Prostate gland (tissue), 1 donor: Measurements from ENCODE around the gene CUL1.
"Not testable (repeated sequence)": the region's sequence is repeated elsewhere in the genome, so short reads cannot be mapped to it uniquely, and the experiment has no call there.

Experiments used
- POLR2A ChIP-seq: fragments of 450-650 bp; IDR thresholded peaks from one replicate; pipeline ENCODE4 v1.6.1; 2016; ENCODE audit warnings: antibody characterized with exemption, mild to moderate bottlenecking
- POLR2AphosphoS5 ChIP-seq: sonication (generic); formaldehyde crosslinking; IDR thresholded peaks from one replicate; pipeline ENCODE4 v1.6.1; 2017; ENCODE audit warnings: antibody characterized with exemption

GRCh38 chr7:148710426-148710825 lies 11.7 kb downstream of the CUL1 start:
- not testable (repeated sequence) for TF ChIP-seq POLR2A, POLR2AphosphoS5
